ENCODE data around the gene PPP1CC.
"Not testable (repeated sequence)": the region's sequence is repeated elsewhere in the genome, so short reads cannot be mapped to it uniquely, and the experiment has no call there.

PPP1CC gene
- total RNA-seq: 210 reads per million, percentile 93 among the genes with 10 or more reads in this experiment

DNA sequence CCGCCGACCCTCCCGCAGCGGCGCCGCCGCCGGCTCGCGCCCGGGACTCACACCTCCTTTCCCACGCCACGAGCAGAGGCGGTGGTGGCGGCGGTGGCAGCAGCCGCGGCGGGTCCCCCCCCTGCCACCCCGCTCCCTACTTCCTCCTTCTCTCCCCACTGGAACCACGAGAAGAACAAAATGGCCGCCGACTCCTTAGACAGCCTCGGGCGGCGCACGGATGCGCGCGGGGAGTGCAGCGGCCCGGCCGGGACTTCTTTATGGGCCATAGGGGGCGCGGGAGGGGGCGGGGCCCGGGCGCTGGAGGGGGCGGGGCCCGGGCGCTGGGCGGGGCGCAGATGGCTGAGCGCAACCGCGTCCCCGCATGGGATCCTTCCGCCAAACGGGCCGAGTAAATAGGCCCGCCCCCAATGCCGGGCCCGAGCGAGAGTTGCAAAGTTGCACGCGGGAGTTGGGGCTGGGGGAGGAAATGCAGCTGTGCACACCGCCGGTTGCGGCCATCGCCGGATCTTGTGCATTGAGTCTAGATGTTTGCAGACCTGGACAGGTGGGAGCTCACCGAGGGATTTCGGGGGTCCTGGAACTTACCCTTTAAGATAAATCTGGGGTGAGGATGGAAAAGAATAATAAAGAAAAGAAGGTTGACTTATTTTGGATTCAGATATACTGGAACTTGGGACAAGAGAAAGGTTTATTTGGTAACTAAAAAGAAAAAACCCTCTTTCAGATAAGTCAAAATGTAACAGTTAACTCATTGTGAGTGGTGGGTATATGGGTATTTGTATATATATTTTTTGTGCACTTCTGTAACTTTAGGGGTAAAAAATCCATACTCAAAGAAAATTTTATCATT lies at the start of gene PPP1CC:
Gene PPP1CC (minus strand): TSS at position 174 of the 853 bp plus-strand sequence. CDS start 184 bp downstream, outside the sequence.
- peak; percentile 88 for DNase-seq

DNA sequence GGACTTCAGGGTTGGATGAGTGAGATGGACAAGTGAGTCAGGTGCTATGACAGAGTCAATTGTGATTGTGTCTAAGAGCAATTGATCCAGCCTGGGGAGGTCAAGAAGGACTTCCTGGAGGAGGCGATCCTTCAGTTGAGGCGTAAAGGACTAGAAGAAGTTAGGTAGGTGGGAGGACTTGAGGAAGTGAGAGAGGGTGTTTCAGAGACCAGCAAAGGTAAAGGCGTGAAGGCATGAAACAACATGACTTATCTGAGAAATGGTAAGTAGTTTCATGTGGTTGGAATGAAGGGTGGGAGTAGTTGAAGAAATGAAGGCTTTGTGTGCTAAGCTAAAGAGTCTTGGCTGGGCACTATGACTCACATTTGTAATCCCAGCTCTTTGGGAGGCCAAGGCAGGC lies 48.9 kb upstream of the PPP1CC start:
- no peak for DNase-seq

DNA sequence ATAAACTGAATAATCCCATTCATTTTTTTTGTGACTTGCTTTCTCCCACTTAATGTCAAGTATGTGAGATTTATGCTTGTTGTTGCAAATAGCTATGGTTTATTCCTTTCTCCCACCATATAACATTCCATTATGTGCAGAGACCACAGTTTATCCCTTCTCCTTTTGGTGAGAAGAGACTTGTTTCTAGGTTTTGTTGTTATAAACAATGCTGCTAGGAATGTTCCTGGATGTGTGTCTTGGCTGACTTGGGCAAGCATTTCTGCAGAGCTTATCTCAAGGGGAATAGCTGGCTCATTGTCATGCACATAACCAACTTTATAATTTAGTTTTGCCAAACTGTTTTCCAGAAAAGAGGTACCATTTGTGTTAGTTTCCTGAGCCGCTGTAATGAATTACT lies 47.6 kb upstream of the PPP1CC start:
- DNase-seq: no peak

DNA sequence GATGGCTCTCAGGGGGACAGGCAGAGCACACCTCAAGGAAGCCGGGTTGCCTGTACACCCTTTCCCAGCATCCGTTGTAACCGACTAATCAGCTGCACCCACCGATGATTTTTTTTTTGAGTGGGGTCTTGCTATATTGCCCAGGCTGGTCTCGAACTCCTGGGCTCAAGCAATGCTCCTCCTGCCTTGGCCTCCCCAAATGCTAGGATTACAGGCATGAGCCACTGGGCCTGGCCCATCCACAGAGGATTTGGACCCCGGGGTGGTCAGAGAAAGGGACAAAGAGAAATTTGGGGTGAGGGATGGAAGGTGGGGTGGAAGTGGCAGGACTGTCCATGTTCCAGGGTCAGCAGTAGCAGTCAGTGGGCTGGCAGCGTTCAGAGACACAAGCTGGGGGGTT lies 43.3 kb upstream of the PPP1CC start:
- DNase-seq: no peak

DNA sequence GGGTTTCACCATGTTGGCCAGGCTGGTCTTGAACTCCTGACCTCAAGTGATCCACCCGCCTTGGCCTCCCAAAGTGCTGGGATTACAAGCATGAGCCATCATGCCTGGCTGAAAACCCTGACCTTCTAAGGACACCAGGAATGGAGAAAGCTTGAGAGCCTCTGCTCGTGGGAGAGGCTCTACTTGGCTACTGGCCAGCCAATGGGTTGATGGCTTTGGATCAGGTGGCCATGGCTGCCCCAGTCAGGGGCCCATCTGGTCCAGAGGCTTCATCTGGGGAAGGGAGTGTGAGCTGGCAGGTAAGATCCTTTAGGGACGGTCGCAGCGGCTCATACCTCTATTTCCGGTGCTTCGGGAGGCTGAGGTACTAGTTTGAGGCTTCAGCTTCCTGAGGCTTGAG lies 42.5 kb upstream of the PPP1CC start:
- no peak for DNase-seq

DNA sequence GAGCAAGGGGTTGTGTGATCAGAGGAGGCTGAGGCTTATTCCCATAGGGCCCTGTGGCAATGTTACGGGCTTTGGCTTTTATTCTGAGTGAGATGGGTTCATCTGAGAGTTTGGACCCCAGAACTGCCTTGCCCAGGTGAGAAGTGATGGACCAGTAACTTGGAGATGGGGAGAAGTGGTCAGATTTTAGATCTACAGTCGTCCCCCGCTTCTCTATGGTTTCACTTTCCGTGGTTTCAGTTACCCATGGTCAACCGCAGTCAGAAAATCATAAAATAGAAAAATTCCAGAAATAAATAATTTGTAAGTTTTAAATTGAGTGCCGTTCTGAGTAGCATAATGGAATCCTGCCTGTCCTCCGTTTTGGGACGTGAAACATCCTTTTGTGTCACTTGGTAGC lies 40.2 kb upstream of the PPP1CC start:
- DNase-seq: no peak

DNA sequence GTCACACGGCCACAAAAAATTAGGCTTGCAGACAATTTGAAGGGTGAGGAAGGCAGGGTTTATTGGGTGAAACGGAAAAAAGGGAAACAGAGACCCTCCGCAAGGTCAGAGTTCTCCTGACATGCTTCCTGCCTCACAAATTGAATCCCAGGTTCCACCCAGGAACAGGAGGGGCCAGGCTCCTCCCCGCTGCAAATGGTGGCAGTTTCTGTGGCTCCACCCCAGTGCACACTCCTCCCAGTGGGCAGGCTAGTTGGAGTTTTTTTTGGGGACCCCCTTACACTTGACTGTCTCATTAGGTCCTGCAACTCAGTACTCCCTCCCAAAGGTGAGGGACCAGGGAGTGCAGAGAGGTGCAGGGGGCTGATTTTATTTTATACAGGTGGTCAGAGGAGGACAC lies 39.4 kb upstream of the PPP1CC start:
- DNase-seq: no peak

DNA sequence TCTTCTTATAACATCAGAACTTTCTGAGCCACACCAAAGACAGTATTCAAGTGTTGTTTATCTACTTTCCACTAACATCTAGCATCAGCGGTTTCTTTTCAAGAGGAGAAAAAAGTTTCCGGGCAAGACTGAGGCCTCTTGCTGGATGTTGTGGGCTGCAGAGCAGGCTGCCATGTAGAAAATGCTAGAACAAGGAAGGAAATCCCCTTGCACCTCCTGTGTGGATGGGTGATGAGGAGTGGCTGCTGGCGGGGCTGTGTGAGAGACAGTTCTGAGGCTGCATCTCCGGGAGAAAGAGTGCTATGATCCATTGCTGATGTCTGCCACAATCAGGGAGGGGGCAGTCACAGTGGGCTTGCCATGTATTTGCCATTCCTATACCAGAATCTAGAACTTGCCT lies 37.8 kb upstream of the PPP1CC start:
- DNase-seq: peak; percentile 11

DNA sequence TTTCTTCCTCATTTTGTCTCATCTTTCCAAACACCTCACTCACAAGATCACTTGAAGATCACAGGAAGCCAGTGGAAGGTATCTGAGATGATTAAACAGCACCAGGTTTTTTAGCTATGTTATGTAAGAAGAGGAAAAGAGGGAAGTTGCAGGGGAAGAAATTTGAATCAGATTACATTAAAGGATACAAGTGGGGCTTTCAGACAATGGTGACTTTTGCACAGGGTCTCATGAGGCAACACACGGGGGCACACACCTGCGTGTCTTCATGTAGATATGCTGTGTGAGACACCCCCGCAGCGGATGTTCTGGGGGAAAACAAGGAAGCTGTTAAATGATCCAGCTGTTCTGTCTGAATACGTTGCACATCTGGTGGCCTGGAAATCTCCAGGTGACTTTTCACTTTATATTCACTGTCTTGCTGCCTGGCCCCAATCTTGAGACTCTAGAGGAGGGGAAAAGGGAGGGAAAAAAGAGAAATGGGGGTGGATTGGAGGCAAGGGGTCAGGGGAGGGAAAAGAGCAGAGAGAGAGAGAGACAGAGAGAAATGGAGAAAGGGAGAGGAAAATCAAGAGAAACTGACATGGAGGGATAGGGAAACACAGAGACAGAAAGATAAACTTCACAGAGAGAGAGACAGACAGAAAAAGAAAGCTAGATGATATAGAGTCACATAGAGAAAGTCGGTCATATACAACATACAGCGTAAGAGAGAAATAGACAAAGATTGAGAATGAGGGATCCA lies 36.3 kb upstream of the PPP1CC start:
- DNase-seq: no peak

DNA sequence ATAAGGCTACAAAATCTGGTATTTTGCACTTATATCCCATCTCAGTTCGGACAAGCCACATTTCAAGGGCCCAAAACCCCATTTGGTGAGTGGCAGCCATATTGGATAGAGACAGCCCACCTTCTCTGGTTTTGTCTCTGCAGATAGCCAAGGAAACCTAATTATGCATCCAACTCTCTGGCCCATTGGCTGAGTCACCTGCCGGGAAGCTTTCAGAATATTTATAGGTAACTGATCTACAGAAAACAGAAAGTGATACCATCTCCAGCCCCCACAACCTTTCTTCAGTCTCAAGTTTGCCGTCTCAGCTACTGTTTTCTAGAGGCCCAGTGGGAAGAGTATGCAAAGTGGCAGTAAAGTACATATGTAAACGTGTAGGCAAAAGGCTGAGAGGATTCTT lies 33.7 kb upstream of the PPP1CC start:
- no peak for DNase-seq

DNA sequence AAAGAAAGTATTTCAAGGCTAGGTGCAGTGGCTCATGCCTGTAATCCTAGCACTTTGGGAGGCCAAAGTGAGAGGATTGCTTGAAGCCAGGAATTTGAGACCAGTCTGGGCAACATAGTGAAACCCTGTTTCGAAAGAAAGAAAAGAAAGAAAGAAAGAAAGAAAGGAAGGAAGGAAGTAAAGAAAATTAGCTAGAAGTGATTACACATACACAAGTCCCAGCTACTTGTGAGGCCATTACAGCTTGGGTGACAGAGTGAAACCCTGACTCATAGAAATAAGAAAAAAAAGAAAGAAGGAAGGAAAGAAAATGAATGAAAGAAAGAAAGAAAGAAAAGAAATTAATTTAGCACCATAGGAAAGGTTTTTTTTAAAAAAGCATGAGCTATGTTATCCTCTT lies 33.3 kb upstream of the PPP1CC start:
- DNase-seq: no peak

DNA sequence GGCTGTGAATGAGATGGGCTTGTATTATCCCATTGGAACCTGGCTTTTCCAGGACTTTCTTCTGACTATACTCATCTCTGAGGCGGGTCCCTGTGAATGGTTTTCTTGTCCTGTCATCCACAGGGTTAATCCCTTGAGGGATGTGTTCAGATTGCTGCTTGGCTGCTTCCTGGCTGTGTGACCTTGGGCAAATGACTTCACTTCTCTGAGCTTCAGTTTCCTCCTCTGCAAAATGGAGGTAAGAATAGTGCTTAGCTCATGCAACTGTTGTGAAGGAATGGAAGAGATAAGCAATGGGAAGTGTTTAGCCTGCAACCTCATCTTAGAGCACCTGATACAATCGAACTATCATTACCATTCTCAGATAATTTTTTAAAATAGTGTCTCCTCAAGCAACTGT lies 32.1 kb upstream of the PPP1CC start:
- DNase-seq: no peak

DNA sequence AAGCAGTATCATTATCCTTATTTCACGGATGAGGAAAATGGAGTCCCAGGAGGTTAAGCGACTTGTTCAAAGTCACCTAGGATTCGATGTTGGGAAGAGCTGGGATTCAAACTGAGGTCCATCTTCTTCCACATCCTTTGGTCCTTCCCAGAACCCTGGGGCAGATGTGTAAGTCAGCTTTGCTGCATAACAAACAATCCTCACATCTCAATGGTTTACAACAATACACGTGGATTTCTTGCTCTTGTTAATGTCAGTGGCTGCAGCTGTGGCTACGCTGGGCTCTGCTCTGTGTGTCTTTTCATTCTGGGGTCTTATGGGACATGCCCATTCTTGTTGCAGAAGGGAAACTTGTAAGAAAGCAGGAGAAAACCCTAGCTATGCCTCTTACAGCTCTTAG lies 26.3 kb upstream of the PPP1CC start:
- no peak for DNase-seq

DNA sequence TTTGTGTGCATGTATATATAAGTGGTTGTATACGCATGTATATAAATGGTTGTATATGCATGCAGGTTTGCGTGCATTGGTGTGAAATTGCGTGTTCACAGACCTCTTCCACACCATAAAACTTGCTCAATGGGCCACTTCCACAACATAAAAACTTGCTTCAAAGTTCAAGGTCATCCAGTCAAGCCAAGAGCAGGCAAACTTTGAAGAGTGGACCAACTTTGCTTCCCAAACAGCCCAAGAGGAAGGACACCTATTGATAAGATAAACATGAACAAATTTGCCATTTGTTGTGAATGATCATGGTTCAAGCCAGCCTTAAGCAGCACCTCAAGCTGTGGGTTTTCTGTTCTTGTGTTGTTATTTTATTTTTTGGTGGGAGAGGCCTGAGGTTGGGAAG lies 25.2 kb upstream of the PPP1CC start:
- DNase-seq: no peak

DNA sequence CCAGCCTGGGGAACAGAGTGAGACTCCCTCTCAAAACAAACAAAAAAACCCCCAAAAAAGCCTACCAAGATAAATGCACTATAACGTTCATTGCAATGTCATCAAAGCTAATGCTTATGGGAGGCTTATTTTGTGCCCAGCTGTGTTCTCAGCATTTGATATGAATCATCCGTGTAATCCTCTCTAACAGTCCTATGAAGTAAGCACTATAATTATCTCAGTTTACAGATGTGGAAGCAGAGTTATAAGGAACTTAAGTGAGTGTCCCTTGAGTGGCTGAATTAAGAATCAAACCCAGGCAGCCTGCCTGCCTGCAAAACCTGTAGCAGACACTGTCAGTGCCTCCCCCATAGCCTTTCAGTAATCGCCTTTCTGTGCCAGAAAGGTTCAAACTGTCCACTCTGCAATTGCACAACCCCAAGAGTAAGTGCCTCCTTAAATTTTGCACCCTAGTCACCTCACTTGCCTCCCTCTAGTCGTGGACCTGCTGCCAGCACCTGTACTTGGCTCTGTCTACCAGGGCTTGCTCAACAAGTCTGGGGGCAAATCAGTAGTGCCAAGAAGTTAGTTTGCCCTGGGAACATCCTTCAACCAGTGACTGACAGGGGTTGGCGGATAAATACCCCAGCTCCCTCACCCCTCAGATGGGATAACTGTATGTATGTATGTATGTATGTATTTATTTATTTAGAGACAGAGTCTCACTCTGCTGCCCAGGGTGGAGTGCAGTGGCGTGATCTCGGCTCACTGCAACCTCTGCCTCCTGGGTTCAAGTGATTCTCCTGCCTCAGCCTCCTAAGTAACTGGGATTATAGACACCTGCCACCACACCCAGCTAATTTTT lies 23.8 kb upstream of the PPP1CC start:
- DNase-seq: no peak

DNA sequence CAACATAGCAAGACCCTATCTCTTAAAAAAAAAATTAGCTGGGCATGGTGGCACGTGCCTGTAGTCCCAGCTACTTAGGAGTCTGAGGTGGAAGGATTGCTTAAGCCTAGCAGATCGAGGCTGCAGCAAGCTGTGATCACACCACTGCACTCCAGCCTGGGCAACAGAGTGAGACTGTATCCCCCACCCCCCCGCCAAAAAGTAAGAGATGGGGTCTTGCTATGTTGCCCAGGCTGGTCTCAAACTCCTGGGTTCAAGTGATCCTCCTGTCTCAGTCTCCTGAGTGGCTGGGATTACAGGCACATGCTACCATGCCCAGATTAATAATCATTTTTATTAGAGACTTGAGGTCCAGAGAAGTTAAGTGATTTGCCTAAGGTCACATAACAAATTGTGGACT lies 22.9 kb upstream of the PPP1CC start:
- not testable (repeated sequence) for DNase-seq

DNA sequence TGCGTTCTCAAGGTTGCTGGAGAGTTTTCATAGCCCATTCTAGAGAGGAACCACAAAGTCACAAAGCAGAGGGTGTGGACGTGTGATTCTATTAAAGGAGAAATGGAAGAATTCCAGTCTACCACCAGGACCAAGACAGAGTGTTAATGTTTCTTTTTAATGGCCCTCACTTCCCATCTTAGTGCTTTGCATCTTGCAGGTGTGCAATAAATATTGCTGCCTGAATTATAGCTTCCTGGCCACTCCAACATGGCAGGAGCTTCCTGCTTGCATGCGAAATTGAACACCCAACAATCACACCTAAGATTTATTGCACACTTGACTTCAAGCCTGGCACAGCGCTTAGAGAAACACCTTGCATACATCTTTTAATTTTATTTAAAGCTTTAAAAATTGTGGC lies 22.4 kb upstream of the PPP1CC start:
- DNase-seq: no peak

DNA sequence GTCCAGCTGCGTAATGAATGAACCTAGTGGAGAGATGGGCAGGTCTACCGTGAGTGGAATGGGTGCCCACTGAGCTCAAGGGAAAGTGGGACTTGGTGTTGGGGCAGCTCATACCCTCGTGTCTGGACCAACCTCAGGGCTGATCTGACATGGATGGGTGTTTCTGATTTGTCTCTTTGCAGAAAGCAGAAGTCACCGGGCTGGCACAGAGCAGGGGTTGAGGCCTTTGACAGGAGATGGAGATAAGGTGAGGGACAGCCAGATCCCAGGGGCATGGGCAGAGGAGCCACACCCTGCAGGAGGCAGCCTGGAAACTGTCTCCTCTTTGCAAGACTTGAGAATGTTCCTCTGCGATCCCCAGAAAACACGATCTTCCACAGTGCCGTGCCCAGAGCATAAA lies 20.9 kb upstream of the PPP1CC start:
- no peak for DNase-seq

DNA sequence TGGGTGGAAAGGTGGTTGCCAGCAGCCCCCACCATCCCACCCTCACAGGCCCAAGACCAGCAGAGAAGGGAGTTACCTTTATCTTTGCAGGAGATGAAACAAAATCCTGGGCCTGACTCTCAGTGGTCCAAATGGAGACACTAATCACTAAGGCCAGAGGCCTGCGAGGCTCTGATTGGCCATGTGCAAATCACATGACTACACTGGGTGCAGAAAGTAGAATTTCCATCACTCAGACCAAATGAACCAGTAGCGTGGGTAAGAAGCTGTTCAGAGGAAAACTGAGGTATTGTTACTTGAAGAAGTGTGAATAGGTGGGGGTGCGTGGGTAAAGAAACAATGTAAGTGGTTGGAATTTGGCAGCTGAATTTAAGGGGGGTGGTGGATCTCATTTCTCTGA lies 20.2 kb upstream of the PPP1CC start:
- no peak for DNase-seq

DNA sequence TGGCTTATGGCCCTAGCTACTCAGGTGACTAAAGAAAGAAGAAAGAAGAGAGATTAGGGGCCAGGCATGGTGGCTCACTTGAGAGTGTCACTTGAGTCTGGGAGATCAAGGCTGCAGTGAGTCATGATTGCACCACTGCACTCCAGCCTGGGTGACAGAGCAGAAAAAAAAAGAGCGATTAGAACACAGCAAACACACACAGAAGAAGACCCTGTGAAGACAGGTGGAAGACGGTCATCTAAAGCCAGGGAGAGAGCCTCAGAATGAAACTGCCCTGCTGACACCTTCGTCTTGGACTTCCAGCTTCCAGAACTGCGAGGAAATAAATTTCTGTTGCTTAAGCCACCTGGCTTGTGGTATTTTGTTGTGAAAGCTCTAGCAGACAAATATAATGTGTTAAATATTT lies 17.5 kb upstream of the PPP1CC start:
- DNase-seq: no peak

DNA sequence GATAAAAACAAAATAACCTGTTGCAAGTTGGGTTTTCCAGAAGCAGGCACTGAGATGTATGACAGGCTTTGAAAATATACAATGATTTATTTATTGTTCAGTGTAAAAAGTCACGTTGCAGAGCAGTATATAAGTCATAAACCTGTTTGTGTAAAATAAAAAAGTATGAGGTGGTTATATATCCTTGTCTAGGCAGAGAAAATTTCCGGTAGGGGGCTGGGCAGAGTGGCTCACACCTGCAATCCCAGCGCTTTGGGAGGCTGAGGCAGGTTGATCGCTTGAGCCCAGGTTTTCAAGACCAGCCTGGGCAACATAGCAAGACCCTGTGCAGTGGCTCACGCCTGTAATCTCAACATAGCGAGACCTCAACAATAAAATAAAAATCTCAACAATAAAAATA lies 16.2 kb upstream of the PPP1CC start:
- no peak for DNase-seq

DNA sequence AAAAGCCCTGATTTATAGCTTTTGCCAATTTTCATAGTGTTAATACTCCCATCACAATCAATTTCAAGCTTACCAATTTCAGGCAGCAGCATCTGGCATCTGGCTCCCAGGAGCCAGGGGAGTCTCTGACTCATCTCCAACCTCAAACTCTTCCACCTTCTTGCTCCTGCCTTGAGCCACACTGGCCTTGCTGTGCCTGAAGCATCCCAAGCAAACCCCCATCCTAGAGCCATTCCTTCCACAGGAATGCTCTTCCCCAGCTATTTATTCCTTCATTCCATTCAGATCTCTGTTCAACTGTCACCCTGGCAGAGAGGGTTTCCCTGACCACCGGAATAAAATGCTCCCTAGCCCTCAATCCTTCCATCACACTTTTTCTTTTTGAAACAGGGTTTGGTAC lies 13.9 kb upstream of the PPP1CC start:
- no peak for DNase-seq

DNA sequence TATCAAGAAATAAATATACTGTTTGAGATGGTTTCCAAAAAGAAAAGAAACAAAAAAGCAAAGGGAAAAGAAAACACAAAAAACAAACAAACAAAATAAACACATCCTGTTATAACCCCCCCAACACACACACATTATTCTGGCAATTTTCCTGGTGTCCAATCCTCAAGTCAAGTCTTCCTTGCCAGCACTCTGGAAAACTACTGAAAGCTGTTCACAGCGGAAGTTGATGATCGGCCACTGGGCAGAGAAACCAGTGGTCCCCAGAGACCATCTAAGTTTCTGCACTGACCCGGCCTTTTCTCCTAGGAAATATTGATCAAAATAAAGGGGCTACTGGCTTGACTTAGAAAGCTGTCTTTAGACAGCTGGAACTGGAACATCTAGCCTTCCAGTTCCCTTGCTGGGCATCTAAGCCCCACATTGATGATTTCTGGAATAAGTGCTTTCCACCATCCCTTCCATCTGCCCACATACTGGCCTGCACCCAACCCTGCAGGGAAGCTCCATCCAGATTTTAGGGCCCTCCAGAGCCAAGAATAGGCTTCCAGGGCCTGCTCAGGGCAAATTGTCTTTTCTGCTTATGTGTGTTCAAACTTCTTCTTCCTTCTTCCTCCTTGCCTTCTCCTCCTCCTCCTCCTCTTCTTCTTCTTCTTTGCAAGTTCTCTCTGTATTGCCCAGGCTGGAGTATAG lies 11.6 kb upstream of the PPP1CC start:
- DNase-seq: no peak

Data from effector CD4-positive, alpha-beta T cell (primary cell).